HuH-7.5 (cell line): ENCODE results near the gene DNAJC4.

Experiments used
- DNase-seq: peaks from one replicate; pipeline ENCODE4 v3.0.0; 2011; ENCODE audit warnings: low spot score

Gene DNAJC4

DNA sequence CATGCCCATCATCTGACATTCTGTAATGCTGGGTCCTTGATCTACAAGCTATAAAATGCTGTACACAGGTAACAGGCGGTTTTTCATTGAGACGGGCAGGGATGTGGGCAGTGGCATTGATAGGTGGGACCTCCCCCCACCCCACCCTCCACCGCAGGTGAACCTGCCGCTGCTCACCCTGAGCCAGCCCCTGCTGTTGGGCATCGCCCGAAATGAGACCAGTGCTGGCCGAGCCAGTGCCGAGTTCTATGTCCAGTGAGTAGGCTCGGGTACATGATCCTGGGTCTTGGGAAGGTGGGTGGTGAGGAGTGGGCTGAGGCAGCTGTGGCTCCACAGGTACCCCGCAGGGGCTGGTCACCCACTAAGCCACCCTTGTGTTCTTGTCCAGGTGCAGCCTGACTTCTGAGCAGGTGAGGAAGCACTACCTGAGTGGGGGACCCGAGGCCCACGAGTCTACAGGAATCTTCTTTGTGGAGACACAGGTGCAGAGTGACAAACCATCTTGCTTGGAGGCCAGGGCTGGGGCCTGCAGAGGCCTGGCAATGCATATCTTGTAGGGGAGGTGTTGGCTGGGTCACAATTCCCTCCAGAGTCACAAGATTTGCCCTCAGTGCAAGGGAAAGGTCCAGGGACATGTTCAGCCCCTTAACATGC is 1.1 kb upstream of the DNAJC4 start:
- no peak for DNase-seq

- no peak for DNase-seq
Measured at GRCh38 chr11:64229744-64230170, 591 bp upstream of the DNAJC4 start.

- DNase-seq: no peak
Measured at GRCh38 chr11:64230985-64231365, 627 bp downstream of the DNAJC4 start.

DNA sequence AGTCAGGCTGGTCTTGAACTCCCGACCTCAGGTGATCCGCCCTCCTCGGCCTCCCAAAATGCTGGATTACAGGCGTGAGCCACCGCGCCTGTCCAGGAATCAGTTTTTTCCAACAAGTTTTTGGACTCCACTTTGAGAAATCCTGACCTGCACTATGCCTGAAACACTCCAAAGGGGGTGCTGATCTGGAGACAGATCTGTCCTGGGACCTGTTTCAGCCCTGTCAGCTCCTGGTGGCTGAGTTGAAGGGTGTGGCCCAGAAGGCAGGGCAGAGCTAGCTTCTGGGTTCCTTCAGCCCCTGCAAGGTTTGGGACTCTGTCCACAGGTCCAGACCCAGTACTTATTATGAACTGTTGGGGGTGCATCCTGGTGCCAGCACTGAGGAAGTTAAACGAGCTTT is 1.2 kb downstream of the DNAJC4 start:
- no peak for DNase-seq

DNA sequence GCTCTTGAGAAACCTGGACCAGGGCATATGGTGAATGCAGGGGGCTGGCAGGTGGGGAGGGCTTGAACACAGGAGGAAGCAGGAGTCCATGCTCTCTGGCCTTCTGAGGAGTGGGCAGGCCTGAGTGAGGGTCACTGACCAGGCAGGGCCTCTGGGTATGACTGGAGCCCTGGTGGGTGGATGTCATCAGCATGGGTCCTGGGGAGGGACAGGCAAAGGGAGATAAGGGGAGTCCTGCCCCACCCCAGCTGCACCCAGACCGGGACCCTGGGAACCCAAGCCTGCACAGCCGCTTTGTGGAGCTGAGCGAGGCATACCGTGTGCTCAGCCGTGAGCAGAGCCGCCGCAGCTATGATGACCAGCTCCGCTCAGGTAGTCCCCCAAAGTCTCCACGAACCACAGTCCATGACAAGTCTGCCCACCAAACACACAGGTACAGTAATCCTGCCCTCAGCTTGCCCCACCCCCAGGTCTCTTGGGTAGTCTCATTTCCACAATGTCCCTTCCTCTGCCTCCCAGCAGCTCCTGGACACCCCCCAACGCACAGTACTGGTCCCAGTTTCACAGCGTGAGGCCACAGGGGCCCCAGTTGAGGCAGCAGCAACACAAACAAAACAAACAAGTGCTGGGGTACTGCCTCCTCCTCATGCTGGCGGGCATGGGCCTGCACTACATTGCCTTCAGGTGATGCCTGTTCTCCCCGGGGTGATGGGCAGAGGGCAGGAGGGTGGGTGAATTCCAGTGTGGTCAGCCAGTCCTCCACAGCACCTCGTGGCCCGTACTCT is 2.0 kb downstream of the DNAJC4 start:
- no peak for DNase-seq

GRCh38 chr11:64232967-64233315 is 2.6 kb downstream of the DNAJC4 start:
- DNase-seq: no peak

DNA sequence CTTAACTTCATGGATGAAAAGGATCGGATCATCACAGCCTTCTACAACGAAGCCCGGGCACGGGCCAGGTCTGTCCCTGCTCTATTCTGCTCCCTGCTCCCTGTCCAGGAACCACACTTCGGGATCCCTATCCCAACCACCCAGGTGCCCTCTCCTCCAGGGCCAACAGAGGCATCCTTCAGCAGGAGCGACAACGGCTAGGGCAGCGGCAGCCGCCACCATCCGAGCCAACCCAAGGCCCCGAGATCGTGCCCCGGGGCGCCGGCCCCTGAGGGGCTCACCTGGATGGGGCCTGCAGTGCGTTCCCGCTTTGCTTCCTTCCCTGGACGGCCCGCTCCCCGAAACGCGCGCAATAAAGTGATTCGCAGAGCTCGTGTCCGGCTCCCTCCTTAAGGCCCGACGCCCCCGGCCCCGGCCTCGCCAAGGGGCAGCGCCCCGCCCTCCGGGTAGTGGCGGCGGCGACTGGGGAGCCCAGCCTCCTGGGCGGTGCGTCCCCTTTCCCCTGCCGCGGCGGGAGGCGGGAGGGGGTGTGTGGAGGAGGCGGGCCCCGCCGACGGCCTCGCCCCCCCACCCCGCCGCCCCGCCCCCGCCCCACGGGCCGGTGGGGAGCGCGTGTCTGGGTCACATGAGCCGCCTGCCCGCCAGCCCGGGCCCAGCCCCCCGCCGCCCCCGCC is 3.7 kb downstream of the DNAJC4 start, which contains the start of gene VEGFB:
TSS of gene VEGFB (plus strand) at position 672 of the 674 bp plus-strand sequence. CDS start 250 bp downstream, outside the sequence.
- DNase-seq: peak; percentile 71

- DNase-seq: peak; percentile 68
Measured at GRCh38 chr11:64234647-64235379, 4.5 kb downstream of the DNAJC4 start.

GRCh38 chr11:64235437-64236161 is 5.3 kb downstream of the DNAJC4 start:
- DNase-seq: no peak

DNA sequence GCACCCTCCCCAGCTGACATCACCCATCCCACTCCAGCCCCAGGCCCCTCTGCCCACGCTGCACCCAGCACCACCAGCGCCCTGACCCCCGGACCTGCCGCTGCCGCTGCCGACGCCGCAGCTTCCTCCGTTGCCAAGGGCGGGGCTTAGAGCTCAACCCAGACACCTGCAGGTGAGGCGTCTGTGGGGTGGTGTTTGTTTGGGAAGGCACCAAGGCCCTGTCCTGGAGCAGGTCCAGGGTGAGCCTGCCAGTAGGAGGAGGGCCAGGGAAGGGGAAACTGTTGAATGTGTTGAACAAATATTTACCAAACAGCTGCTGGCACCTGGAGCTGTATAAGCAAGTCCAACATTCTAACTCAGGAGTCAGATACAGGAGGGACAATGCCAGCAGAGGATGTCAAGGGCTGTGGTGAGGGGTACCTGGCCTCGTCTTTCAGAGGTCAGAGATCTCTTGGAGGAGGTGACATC is 7.2 kb downstream of the DNAJC4 start:
- DNase-seq: no peak

GRCh38 chr11:64238076-64238475 is 7.7 kb downstream of the DNAJC4 start:
- no peak for DNase-seq

DNA sequence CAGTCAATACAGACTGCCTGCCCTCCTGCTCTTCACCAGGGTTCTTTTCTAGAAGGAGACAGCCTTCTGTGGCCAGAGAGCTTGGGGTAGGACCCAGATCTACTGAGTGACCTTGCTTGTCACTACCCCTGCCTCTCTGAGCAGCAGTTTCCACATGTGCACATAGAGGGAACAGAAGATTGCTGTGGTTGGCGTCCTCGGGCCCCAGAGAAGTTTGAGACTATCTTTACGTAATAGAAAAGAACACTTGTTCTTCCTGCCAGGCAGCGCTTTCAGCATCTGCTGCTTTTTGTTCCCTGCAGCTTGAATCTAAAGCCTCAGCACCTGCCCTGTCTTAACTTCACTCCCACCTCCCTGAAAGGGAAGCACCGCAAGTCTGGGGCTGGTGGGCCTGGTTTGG is 8.7 kb downstream of the DNAJC4 start:
- no peak for DNase-seq

DNA sequence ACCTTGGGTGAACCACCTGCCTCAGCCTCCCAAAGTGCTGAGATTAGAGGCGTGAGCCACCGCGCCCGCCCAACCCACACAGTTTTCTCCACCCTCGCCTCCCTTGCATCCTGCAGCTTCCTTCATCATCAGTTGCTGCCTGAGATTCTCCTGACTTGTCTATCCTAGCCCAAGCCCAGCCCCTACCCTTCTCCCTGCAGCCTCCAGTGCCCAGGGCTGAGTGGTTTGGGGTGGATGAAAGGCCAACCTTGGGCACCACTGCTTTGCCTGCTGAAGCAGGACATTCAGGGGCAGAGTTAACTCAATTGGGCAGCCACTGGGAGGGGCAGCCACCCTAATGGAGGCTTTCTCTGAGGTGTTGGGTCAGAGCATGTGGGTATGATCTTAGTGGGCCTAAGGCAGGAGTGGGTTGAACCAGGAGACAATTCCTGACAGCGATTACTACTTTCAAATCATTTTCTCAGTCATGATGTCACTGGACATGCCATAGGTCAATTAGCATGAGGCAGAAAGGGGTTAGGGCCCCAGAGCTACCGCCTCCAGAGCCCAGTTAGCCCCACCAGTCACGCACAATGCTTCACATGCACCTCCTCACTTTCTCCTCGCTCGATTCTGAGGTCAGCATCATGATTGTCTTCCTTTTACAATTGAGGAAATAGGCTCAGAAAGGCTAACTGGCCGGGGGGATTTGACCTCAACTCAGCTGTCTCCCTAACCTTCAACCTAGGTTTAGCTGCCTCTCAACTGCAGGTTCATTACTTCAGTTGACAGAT is 9.5 kb downstream of the DNAJC4 start:
- no peak for DNase-seq

GRCh38 chr11:64240435-64241240 is 10.3 kb downstream of the DNAJC4 start, which contains the start of gene FKBP2:
Gene FKBP2 (plus strand): TSS chr11:64241095. CDS start chr11:64242388, 1,293 bp downstream.
- DNase-seq: peak; percentile 95

GRCh38 chr11:64241241-64241490 is 10.8 kb downstream of the DNAJC4 start:
- peak; percentile 88 for DNase-seq

- peak; percentile 69 for DNase-seq
Measured at GRCh38 chr11:64241491-64242374, 11.4 kb downstream of the DNAJC4 start.

DNA sequence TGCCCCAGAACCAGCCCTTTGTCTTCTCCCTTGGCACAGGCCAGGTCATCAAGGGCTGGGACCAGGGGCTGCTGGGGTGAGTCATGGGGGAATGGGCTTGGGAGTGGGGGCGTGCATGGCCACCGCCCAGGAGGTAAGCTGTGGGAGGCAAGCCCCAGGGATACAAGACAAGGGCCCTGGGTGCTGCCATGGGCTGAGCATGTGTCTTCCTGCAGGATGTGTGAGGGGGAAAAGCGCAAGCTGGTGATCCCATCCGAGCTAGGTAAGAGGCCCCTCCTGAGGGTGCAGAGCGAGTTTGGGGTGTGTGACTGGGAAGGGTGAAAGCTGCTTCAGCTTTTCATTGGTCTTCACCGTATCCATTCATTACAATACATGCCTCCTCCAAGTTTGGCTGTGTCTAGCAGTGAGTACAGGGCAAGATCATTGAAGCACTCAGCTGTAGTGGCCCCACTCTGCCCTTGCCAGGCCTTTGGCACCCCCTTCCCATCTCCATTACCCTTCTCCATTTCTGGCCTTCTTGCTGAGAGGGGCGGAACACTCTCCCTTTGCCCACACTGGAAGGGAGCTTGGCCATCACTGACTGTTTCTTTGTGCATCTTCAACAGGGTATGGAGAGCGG is 13.0 kb downstream of the DNAJC4 start:
- no peak for DNase-seq

- no peak for DNase-seq
Measured at GRCh38 chr11:64244107-64244506, 13.8 kb downstream of the DNAJC4 start.

- DNase-seq: no peak
Measured at GRCh38 chr11:64244966-64245365, 14.6 kb downstream of the DNAJC4 start.
